ENCODE results near the gene MLLT3. TPM values are rescaled to one million over a fixed set of nuclear protein-coding genes. Genes with fewer than 3 reads are reported as not detected.

Gene MLLT3
- total RNA-seq, 1 donor from 2014 or later: 8.8 TPM

GRCh38 chr9:20315677-20316076 is 306.6 kb downstream of the MLLT3 start:
- Histone ChIP-seq H3K4me1 (peaks cover 10% of the 10 kb centered on the region), H3K27me3 (no peaks in the 10 kb centered on the region), H3K36me3 (no peaks in the 10 kb centered on the region), H3K27ac (no peak overlapping the region), H3K9me3 (no peaks in the 10 kb centered on the region), H3K4me3 (no peak overlapping the region)
- intact Hi-C loops (cut with DNase I): no loop called here
- DNase-seq (ENCODE audit: extremely low spot score in 2 of 2): no peak
- TF ChIP-seq POLR2AphosphoS5 (IDR thresholded peaks at IDR 0.05; ENCODE audit: insufficient read depth in 1 of 2, low read depth in 1 of 2) (no peak), POLR2A (IDR thresholded peaks at IDR 0.05) (no peak), CTCF (IDR thresholded peaks at IDR 0.05) (no peak)

GRCh38 chr9:20314981-20315380 is 307.3 kb downstream of the MLLT3 start:
- peaks cover 7% of the 10 kb centered on the region for H3K4me1 ChIP-seq
- no peaks in the 10 kb centered on the region for H3K36me3 ChIP-seq
- H3K27me3 ChIP-seq: no peaks in the 10 kb centered on the region
- TF ChIP-seq POLR2A (IDR thresholded peaks at IDR 0.05): no peak
- TF ChIP-seq CTCF (IDR thresholded peaks at IDR 0.05): no peak
- no peak for TF ChIP-seq POLR2AphosphoS5 (IDR thresholded peaks at IDR 0.05; ENCODE audit: insufficient read depth in 1 of 2, low read depth in 1 of 2)
- no peak overlapping the region for H3K4me3 ChIP-seq
- intact Hi-C loops (cut with DNase I): no loop called here
- no peak overlapping the region for H3K27ac ChIP-seq
- no peaks in the 10 kb centered on the region for H3K9me3 ChIP-seq
- no peak for DNase-seq (ENCODE audit: extremely low spot score in 2 of 2)

- H3K27ac ChIP-seq: no peak overlapping the region
- no peak for DNase-seq (ENCODE audit: extremely low spot score in 2 of 2)
- TF ChIP-seq POLR2A (IDR thresholded peaks at IDR 0.05): no peak
- TF ChIP-seq POLR2AphosphoS5 (IDR thresholded peaks at IDR 0.05; ENCODE audit: insufficient read depth in 1 of 2, low read depth in 1 of 2): no peak
- TF ChIP-seq CTCF (IDR thresholded peaks at IDR 0.05): no peak
- H3K4me1 ChIP-seq: no peaks in the 10 kb centered on the region
- no peaks in the 10 kb centered on the region for H3K27me3 ChIP-seq
- H3K9me3 ChIP-seq: no peaks in the 10 kb centered on the region
- intact Hi-C loops (cut with DNase I): no loop called here
- no peaks in the 10 kb centered on the region for H3K36me3 ChIP-seq
- H3K4me3 ChIP-seq: no peak overlapping the region
Measured at GRCh38 chr9:20313415-20313814, 308.9 kb downstream of the MLLT3 start.

- TF ChIP-seq CTCF (IDR thresholded peaks at IDR 0.05) (no peak), POLR2A (IDR thresholded peaks at IDR 0.05) (no peak), POLR2AphosphoS5 (IDR thresholded peaks at IDR 0.05; ENCODE audit: insufficient read depth in 1 of 2, low read depth in 1 of 2) (no peak)
- no peak for DNase-seq (ENCODE audit: extremely low spot score in 2 of 2)
- H3K9me3 ChIP-seq: no peaks in the 10 kb centered on the region
- H3K27ac ChIP-seq: no peak overlapping the region
- no peak overlapping the region for H3K4me3 ChIP-seq
- no peaks in the 10 kb centered on the region for H3K36me3 ChIP-seq
- H3K27me3 ChIP-seq: no peaks in the 10 kb centered on the region
- intact Hi-C loops (cut with DNase I): no loop called here
- no peaks in the 10 kb centered on the region for H3K4me1 ChIP-seq
Measured at GRCh38 chr9:20312732-20313131, 309.6 kb downstream of the MLLT3 start.

GRCh38 chr9:20310024-20310423 is 312.3 kb downstream of the MLLT3 start:
- Histone ChIP-seq H3K36me3 (no peaks in the 10 kb centered on the region), H3K9me3 (no peaks in the 10 kb centered on the region), H3K4me1 (no peaks in the 10 kb centered on the region), H3K27me3 (no peaks in the 10 kb centered on the region), H3K4me3 (no peak overlapping the region), H3K27ac (no peak overlapping the region)
- DNase-seq (ENCODE audit: extremely low spot score in 2 of 2): no peak
- no peak for TF ChIP-seq POLR2A (IDR thresholded peaks at IDR 0.05)
- no peak for TF ChIP-seq POLR2AphosphoS5 (IDR thresholded peaks at IDR 0.05; ENCODE audit: insufficient read depth in 1 of 2, low read depth in 1 of 2)
- TF ChIP-seq CTCF (IDR thresholded peaks at IDR 0.05): no peak
- intact Hi-C loops (cut with DNase I): no loop called here

Measured in vagina (tissue), 2 donors.